GM12878 (cell line): ENCODE measurements around the gene RREB1. TPM values are rescaled to one million over a fixed set of nuclear protein-coding genes. Genes with fewer than 3 reads are reported as not detected.
"Not testable (repeated sequence)": the region's sequence is repeated elsewhere in the genome, so short reads cannot be mapped to it uniquely, and the experiment has no call there.

Source experiments
- ATAC-seq: fragments of 200-7000 bp; cut with Tn5 transposase; 3 replicates; pipeline ENCODE4 v1.9.1; 2020; ENCODE audit warnings: mild to moderate bottlenecking, moderate library complexity
- BruUV-seq: library from RNA; stranded (reverse); fragments of 400-500 nt; replicated peaks from 2 replicates; lab custom pipeline; 2021; lab: Mats Ljungman, UMichigan
- CTCF ChIA-PET: fragments of 300-600 bp; sonication (Branson Sonifier 250); formaldehyde crosslinking; extraction: SDS; loops from one replicate; lab custom pipeline; 2021; ENCODE audit warnings: inconsistent platforms; lab: Yijun Ruan, JAX
- POLR2A ChIA-PET: fragments of 350-600 bp; formaldehyde crosslinking; extraction: SDS; loops from one replicate; lab custom pipeline; 2021; ENCODE audit warnings: inconsistent platforms; lab: Charles Lee
- RAD21 ChIA-PET: fragments of 300-600 bp; sonication (Branson Sonifier 250); formaldehyde crosslinking; loops from one replicate; lab custom pipeline; 2023; ENCODE audit warnings: antibody characterized with exemption; ENCODE audit not compliant: unreplicated experiment; lab: Charles Lee
- SMC1A ChIA-PET: fragments of 300-600 bp; sonication (Branson Sonifier 250); formaldehyde crosslinking; loops from one replicate; lab custom pipeline; 2023; ENCODE audit not compliant: unreplicated experiment, uncharacterized antibody; lab: Charles Lee
- DNase-seq: peaks from one replicate; pipeline ENCODE4 v3.0.0-alpha.2; 2011; ENCODE audit warnings: low read depth, low spot score
- FAIRE-seq: peaks from 3 replicates; lab custom pipeline; 2011; peaks lifted over from hg19 to GRCh38; lab: Jason Lieb, UNC
- H2AFZ ChIP-seq: 2 replicates; pipeline ENCODE4 v1.6.0; 2011; ENCODE audit warnings: low read depth, low read length, control low read depth; ENCODE audit not compliant: control insufficient read depth
- H3K27ac ChIP-seq: 2 replicates; pipeline ENCODE4 v1.5.1; 2011; ENCODE audit warnings: control low read depth; ENCODE audit not compliant: control insufficient read depth, insufficient read depth
- H3K27me3 ChIP-seq, 2 experiments: replicated peaks in 1 of 2; 2 replicates each; pipeline versions ENCODE4 v1.6.0 to v1.6.1; 2011; ENCODE audit warnings: low read length in 1 of 2; ENCODE audit not compliant: control insufficient read depth in 2 of 2, insufficient read depth in 2 of 2
- H3K36me3 ChIP-seq, 2 experiments: 2 replicates each; pipeline ENCODE4 v1.5.1; 2011; ENCODE audit warnings: low read length in 1 of 2; ENCODE audit not compliant: control insufficient read depth in 2 of 2, insufficient read depth in 2 of 2
- H3K4me1 ChIP-seq: 2 replicates; pipeline ENCODE4 v1.6.1; 2011; ENCODE audit warnings: mild to moderate bottlenecking, low read length, moderate library complexity, mixed read lengths; ENCODE audit not compliant: control insufficient read depth, insufficient read depth
- H3K4me2 ChIP-seq: 2 replicates; pipeline ENCODE4 v1.6.0; 2011; ENCODE audit warnings: control low read depth; ENCODE audit not compliant: control insufficient read depth, insufficient read depth
- H3K4me3 ChIP-seq: fragments of 200-600 bp; sonication (generic); 2 replicates; pipeline ENCODE4 v1.5.1; 2016
- H3K79me2 ChIP-seq: 2 replicates; pipeline ENCODE4 v1.6.0; 2011; ENCODE audit warnings: low read length; ENCODE audit not compliant: control insufficient read depth, insufficient read depth
- H3K9ac ChIP-seq: 2 replicates; pipeline ENCODE4 v1.8.0; 2011; ENCODE audit warnings: low read length, control low read depth, mixed read lengths; ENCODE audit not compliant: control insufficient read depth, insufficient read depth
- H3K9me3 ChIP-seq: replicated peaks from 3 replicates; pipeline ENCODE4 v1.5.1; 2011; ENCODE audit warnings: mild to moderate bottlenecking, low read length; ENCODE audit not compliant: control insufficient read depth, insufficient read depth
- H4K20me1 ChIP-seq: 2 replicates; pipeline ENCODE4 v1.6.0; 2011; ENCODE audit not compliant: control insufficient read depth, insufficient read depth
- EED ChIP-seq: sonication (generic); IDR thresholded peaks from 2 replicates; pipeline ENCODE4 v1.6.1; 2016; ENCODE audit warnings: antibody characterized with exemption, low read depth
- NBN ChIP-seq: fragments of 450-650 bp; IDR thresholded peaks from 2 replicates; pipeline ENCODE4 v1.6.1; 2016
- WGBS: methylation state at CpG from one replicate; pipeline ENCODE4 v1.1.6; 2016; ENCODE audit warnings: low lambda C conversion rate; ENCODE audit not compliant: insufficient replicate concordance, insufficient coverage; ENCODE audit errors: missing lambda C conversion rate; 5-methylcytosine and 5-hydroxymethylcytosine counted together
- in situ Hi-C: fragments of 300-500 bp; cut with MboI; formaldehyde crosslinking; loops from 9 replicates; pipeline ENCODE4 v1.14.3; 2018; ENCODE audit warnings: mixed read lengths
- intact Hi-C: fragments of 100-400 bp; cut with micrococcal nuclease; formaldehyde crosslinking; loops from one replicate; pipeline ENCODE4 v1.14.2; 2022; ENCODE audit not compliant: unreplicated experiment
- polyA plus RNA-seq, 11 experiments: library from polyadenylated mRNA; depleted of rRNA in 4 of 11; unstranded in 6 of 11; stranded (reverse) in 5 of 11; fragments of >200 nt; fragmentation: Nextera tagmentation in 4 of 11; fragmentation: Illumina TruSeq in 1 of 11; extraction: Ambion mirVana in 4 of 11; extraction: Trizol in 1 of 11; gene quantifications; 1 replicate in 1 of 11; 2 replicates in 10 of 11; pipeline versions ENCODE4 v1.2.1 to v1.2.3, GENCODE V29; 2011 to 2016; ENCODE audit warnings: inconsistent platforms in 2 of 11, missing spikeins in 2 of 11, low read depth in 1 of 11
- total RNA-seq, 4 experiments: library from RNA; depleted of rRNA in 3 of 4; stranded (reverse); fragments of >200 nt in 3 of 4; fragmentation: Illumina TruSeq in 1 of 4; extraction: Trizol in 1 of 4; gene quantifications; 2 replicates each; pipeline versions ENCODE4 v1.2.1 to v1.2.3, GENCODE V29; 2013 to 2021

RREB1 gene
- total and polyA plus RNA-seq, 10 of the 15 experiments (the other 5 are each of a cell fraction or from before 2014, with no cell fraction given): 1.9 to 30.3 (median 8.6) TPM

DNA sequence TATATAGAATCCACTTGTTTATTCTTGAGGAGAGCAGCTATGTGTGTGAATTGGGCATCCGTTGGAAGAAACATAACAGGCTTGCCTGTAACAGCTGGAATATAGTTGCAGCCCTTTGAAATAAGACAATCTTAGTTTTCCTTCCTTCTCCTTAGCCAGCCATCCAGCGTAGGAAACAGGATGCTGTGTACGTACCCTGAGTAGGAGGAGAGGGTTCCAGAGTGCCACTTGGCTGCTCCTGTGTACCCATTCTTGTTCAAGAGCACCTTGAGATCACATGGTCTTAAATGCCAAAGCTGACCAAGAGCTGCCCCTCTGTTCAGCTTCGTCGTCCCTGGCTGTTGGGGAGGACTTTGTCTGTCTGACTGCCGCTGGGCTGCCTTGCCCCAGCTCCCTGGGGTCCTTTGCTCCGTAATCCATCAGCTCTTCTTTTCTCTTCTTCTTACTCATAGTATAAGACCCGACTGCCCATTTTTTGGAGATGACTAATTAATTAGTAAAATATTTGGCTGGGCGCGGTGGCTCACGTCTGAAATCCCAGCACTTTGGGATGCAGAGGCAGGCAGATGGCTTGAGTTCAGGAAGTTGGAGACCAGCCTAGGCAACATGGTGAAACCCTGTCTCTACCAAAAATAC lies 49.0 kb downstream of the RREB1 start:
- ChIA-PET POLR2A (interaction anchor here (0.7 to 5.8 kb wide), 7 partner anchors 11 to 83 kb away, joined by 3 to 63 read pairs (median 6); no protein-coding TSS in a partner anchor), RAD21 (interaction anchor here (1.1 to 6.2 kb wide), 17 partner anchors 12 to 238 kb away, joined by 3 to 87 read pairs (median 6); partner anchors contain the start of gene RREB1), SMC1A (interaction anchor here (0.5 to 8.4 kb wide), 23 partner anchors 10 to 718 kb away, joined by 3 to 256 read pairs (median 5); partner anchors contain the start of gene RREB1), CTCF (interaction anchor here (0.7 to 8.2 kb wide), 9 partner anchors 11 to 473 kb away, joined by 3 to 63 read pairs (median 3); no protein-coding TSS in a partner anchor)
- H3K9me3 ChIP-seq: no peaks in the 10 kb centered on the region
- no peak overlapping the region for H2AFZ ChIP-seq
- peaks cover 74% of the 10 kb centered on the region for H3K4me1 ChIP-seq
- ATAC-seq (no peak; the same call in 2 of the 3 replicates), DNase-seq (no peak), FAIRE-seq (no peak)
- no peaks in the 10 kb centered on the region; a peak in 3 of 4 replicates for H3K36me3 ChIP-seq
- H3K27ac ChIP-seq: peak overlapping the region; percentile 93
- peak overlapping the region; percentile 58 for H3K4me3 ChIP-seq
- peak overlapping the region; percentile 74 for H3K9ac ChIP-seq
- TF ChIP-seq EED: peak; percentile 6; the same call in 1 of the 2 replicates
- TF ChIP-seq NBN: no peak
- 10% methylated on average over 11 of the region's 11 CpGs for WGBS
- H3K79me2 ChIP-seq: peaks cover 92% of the 10 kb centered on the region
- no peaks in the 10 kb centered on the region for H3K27me3 ChIP-seq
- in situ Hi-C loops: no loop called here
- no TSS peak for BruUV-seq
- peak overlapping the region; percentile 99 for H3K4me2 ChIP-seq
- intact Hi-C loops: loop anchor here (5.0 to 10.0 kb wide), 3 partner anchors 81 to 569 kb away; partner anchors contain the start of gene LY86
- no peaks in the 10 kb centered on the region for H4K20me1 ChIP-seq

DNA sequence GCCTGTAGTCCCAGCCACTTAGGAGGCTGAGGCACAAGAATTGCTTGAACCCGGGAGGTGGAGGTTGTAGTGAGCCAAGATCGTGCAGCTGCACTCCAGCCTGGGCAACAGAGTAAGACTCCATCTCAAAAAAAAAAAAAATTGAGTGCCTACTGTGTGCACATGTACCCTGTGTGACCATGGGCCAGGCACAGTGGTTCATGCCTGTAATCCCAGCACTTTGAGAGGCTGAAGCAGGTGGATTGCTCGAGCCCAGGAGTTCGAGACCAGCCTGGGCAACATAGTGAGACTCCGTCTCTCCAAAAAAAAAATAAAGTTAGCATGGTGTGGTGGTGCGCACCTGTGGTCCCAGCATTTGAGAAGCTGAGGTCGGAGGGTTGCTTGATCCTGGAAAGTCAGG lies 49.5 kb downstream of the RREB1 start:
- H3K27me3 ChIP-seq: not testable (repeated sequence)

More for the DNA sequence above, 49.5 kb downstream of the RREB1 start:
- in situ Hi-C loops, H2AFZ ChIP-seq, FAIRE-seq, H4K20me1 ChIP-seq, H3K36me3 ChIP-seq, ATAC-seq, H3K9me3 ChIP-seq, DNase-seq, BruUV-seq: not testable (repeated sequence)
- peaks cover 71% of the 10 kb centered on the region for H3K4me1 ChIP-seq
- H3K4me3 ChIP-seq: peak overlapping the region; percentile 58; the same call in 1 of the 2 replicates
- POLR2A ChIA-PET: interaction anchor here (0.8 to 4.0 kb wide), 3 partner anchors 11 to 41 kb away, joined by 3 to 20 read pairs (median 15); no protein-coding TSS in a partner anchor
- H3K79me2 ChIP-seq: peaks cover 93% of the 10 kb centered on the region
- 69% methylated on average over 7 of the region's 7 CpGs for WGBS
- SMC1A ChIA-PET: interaction anchor here (0.6 to 8.4 kb wide), 7 partner anchors 12 to 436 kb away, joined by 3 to 256 read pairs (median 3); no protein-coding TSS in a partner anchor
- RAD21 ChIA-PET: interaction anchor here (1.3 to 6.2 kb wide), 6 partner anchors 12 to 82 kb away, joined by 5 to 87 read pairs (median 14); no protein-coding TSS in a partner anchor
- peak overlapping the region; percentile 74; the same call in 1 of the 2 replicates for H3K9ac ChIP-seq
- peak overlapping the region; percentile 99 for H3K4me2 ChIP-seq
- intact Hi-C loops: loop anchor here (5.0 to 10.0 kb wide), 3 partner anchors 80 to 570 kb away; partner anchors contain the start of gene LY86
- peak overlapping the region; percentile 93 for H3K27ac ChIP-seq
- CTCF ChIA-PET: interaction anchor here (2.0 to 8.2 kb wide), 2 partner anchors 19 to 80 kb away, joined by 5 to 63 read pairs; no protein-coding TSS in a partner anchor
